22Rv1 (cell line): ENCODE measurements around the gene PREX1.
"Not testable (repeated sequence)": the region's sequence is repeated elsewhere in the genome, so short reads cannot be mapped to it uniquely, and the experiment has no call there.

Experiments used
- H3K27ac ChIP-seq: fragments of 450-650 bp; 2 replicates; pipeline ENCODE4 v1.5.1; 2017
- ZFX ChIP-seq: fragments of 450-650 bp; IDR thresholded peaks from 2 replicates; pipeline ENCODE4 v1.6.1; 2017; ENCODE audit warnings: antibody characterized with exemption, borderline replicate concordance
- TF ChIP-seq, protein P1 (sequence below): fragments of 450-650 bp; IDR thresholded peaks from 2 replicates; pipeline ENCODE4 v1.5.1; 2017; ENCODE audit warnings: mild to moderate bottlenecking

The PREX1 gene

DNA sequence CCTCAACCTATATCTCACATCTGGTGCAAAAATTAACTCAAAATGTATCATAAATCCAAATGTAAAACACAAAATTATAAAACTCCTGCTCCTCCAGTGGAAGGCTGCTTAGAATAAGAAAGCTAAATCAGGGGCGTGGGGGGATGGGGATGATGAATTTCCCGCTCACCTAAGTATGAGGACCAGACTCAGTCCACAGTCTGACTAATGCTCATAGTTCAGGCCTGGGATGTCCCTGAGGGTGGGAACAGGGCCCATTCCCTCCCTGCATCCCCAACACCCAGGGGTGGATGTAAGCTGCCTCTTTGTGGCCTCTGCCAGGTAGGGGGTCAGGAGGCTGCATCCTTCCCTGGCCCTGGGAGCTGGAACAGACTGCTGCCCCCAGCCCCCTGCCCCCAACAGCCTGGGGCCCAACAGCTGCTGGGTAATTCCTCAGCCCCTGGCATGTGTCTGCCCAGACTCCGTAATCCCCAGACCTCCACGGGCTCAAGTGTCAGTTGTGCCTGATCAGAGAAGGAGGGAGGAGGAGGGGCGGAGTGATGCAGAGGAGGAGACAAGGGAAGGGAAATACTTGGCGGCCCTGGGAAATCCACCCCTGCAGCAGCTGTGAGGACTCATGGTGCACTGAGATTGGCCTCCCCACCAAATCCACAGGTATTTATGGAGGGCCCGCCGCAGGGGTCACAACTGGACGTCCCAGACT is 224.5 kb downstream of the PREX1 start:
- no peak overlapping the region for H3K27ac ChIP-seq
- TF ChIP-seq ZFX = no peak
- TF ChIP-seq, protein P1, sequence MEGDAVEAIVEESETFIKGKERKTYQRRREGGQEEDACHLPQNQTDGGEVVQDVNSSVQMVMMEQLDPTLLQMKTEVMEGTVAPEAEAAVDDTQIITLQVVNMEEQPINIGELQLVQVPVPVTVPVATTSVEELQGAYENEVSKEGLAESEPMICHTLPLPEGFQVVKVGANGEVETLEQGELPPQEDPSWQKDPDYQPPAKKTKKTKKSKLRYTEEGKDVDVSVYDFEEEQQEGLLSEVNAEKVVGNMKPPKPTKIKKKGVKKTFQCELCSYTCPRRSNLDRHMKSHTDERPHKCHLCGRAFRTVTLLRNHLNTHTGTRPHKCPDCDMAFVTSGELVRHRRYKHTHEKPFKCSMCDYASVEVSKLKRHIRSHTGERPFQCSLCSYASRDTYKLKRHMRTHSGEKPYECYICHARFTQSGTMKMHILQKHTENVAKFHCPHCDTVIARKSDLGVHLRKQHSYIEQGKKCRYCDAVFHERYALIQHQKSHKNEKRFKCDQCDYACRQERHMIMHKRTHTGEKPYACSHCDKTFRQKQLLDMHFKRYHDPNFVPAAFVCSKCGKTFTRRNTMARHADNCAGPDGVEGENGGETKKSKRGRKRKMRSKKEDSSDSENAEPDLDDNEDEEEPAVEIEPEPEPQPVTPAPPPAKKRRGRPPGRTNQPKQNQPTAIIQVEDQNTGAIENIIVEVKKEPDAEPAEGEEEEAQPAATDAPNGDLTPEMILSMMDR = no peak

DNA sequence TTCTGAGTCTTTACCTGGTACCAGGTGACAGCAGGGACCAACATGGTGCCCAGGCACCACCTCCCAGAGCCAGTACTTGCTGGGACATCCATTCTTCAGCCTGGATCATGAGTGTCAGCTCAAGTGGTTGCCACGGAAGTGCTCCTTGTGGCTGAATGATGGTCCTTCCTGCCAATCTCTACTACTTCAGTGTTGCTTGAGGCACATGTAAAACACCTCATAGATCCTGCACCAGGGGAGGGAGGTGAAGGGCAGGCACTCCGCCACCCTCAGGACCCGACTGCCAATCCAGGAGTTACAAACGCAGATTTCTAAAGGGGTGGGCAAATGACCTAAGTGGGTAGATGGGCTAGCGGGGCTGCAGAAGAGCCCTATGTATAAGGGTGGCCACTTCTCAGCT is 226.0 kb downstream of the PREX1 start:
- TF ChIP-seq, protein P1 = no peak
- no peak for TF ChIP-seq ZFX

DNA sequence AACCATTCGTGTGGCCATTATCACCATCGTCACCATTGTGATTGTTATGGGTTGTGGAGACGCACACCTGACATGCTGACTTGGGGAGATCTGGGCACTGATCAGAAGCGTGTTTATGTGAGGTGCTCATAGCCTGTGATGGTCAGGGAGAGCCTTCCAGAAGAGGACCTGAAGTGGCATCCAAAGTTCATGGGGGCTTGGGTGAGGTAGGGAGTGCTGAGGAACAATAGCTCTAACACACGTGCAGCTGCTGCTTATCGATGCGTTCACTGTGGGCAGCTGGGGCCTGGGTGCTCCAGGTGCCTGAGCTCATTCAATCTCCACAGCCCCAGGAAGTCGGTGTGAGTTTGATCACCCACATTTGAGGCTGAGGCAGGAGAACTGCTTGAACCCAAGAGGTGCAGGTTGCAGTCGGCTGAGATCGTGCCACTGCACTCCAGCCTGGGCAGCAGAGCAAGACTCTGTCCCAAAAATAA is 227.3 kb downstream of the PREX1 start:
- no peak overlapping the region for H3K27ac ChIP-seq
- TF ChIP-seq, protein P1 = no peak
- TF ChIP-seq ZFX = no peak

More for the DNA sequence above, 226.0 kb downstream of the PREX1 start:
- no peak overlapping the region for H3K27ac ChIP-seq

DNA sequence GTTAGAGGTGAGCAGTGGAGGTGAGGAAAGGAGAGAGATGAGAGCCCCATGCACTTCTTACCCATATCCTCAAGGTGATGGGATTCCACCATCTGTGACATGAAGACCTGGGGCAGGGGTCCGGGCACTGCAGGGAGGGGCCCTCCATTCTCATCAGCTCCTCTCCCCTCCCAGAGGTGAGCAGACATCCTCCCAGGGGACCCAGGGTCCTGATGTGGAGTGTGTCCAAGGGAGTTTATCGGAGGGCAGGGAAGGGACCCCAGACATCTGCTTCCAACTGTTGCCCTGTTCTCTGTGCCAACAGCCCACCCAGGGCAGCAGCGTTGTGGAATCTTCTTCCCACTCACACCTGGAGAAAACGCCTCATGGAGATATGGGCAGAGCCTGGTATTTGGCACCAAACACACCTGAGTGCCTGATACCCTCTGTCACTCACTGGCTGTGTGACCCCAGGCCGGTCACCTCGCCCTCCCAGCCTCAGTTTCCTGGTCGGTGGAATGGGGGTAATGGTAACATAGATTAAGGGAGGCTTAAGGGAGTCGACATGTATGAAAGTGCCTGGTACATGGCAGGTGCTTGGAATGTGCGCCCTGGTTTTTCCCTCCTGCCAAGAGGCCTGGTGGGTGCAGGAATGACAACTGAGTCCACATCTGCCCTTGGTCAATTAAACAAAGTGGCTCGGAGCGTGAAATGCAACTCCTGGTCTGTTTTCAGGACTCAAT is 227.9 kb downstream of the PREX1 start:
- no peak overlapping the region for H3K27ac ChIP-seq
- no peak for TF ChIP-seq ZFX
- TF ChIP-seq, protein P1 = no peak

DNA sequence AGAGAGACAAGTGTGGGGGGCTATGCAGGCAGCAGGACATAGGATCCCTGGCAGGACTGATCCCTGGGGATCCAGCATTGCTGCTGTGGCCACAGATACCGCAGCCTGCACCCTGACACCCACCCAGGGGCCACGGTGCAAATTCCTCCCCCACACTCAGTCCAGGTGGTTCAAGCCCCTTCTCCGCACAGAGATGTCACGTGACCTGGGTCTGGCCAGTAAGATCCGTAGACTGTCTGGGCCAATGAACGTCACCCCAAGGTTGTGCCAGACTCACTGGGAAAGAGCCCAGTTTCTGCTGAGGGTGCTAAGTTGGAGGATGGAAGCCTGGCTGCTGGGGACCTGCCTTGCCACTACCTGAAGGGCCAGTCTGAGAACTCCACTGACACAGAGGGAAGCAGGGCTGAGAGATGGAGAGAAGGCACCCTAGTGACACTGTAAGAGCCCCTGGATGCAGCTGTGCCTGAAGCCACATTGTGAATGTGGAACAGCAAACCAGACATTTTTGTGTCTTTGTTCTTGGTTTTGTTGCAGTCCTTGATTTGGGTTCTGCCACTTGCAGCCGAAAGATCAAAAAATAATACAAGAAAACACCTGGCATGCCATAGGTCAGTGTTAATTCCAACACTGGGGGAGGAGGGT is 228.6 kb downstream of the PREX1 start:
- no peak overlapping the region for H3K27ac ChIP-seq
- no peak for TF ChIP-seq ZFX
- TF ChIP-seq, protein P1 = no peak

DNA sequence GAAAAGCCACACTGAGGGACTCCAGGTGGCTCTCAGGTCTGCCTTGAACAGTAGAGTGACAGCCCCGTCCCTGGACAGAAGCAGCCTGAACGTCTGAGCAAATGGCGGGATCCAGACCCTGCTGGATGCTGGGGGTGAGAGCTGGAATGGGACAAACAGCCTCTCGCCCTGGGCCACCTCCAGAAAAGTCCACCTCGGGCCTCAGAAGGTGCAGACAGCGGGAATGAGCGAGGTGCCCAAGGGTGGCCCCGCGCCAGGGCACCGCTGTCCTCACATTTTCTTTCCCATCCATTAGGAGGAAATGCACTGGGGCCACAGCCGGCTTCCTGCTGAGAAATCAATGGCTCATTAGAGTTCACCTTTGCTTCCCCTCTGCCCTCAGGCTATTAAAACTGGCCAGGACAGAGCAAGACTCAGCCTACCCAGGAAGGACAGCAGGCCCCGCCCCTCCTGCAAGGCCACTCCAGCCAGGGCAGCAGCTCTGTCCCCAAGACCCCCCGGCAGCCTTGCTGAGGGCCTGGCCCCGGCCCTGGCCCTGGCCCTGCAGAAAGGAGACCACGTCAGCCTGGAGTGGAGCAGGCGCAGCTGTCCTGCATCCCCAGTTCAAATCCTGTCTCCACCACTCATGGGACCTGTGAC is 229.4 kb downstream of the PREX1 start:
- not testable (repeated sequence) for H3K27ac ChIP-seq

DNA sequence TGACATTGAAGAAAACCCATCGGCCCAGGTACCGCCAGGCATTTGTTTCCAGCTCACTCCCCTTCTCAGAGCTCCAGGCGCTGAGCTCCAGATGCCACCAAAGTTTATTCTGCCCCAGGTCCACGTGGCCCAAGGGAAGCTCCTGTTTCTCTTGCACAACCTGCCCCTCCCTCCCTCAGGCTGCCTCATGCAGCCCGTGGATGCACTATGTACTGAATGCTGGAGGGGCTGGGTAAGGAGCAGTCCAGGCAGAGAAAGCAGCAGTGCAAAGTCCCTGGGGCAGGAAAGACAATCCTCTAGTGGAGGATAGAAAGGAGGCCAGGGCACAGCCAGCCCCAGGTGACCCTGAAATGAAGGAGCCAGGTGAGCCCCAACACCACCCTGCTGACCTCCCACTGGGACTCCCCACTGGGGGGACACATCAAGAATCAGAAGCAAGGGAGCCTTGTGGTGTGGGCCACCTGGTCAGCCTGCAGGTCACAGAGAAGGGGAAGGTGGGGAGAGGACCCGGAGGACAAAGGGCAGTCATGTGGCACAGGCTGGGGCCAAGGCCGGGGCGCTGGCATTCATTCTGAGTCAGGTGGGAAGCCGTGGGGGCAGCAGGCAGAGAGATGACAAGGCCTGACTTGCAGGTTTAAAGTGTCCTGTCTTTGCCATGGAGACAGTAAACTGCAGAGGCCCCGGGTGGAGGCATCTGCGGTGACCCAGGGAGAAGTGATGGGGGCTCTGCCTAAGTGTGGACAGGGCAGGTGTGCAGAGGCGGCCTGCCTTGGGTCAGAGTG is 230.1 kb downstream of the PREX1 start:
- no peak overlapping the region for H3K27ac ChIP-seq
- TF ChIP-seq, protein P1 = no peak
- TF ChIP-seq ZFX = no peak
